HEK293 (cell line): Measurements from ENCODE around the gene BMX.

ENCODE experiments used
- BCL11A ChIP-seq: fragments of 450-650 bp; formaldehyde crosslinking; IDR thresholded peaks from 2 replicates; pipeline ENCODE4 v1.5.1; 2016; ENCODE audit warnings: low read depth, missing biosample characterization, missing genetic modification characterization
- KLF16 ChIP-seq: fragments of 450-650 bp; formaldehyde crosslinking; IDR thresholded peaks from 2 replicates; pipeline ENCODE4 v1.5.1; 2017; ENCODE audit warnings: missing biosample characterization, missing genetic modification characterization
- KLF17 ChIP-seq: fragments of 450-650 bp; formaldehyde crosslinking; IDR thresholded peaks from 2 replicates; pipeline ENCODE4 v1.5.1; 2016; ENCODE audit warnings: missing biosample characterization, missing genetic modification characterization
- KLF8 ChIP-seq: fragments of 450-650 bp; formaldehyde crosslinking; IDR thresholded peaks from 2 replicates; pipeline ENCODE4 v1.5.1; 2016; ENCODE audit warnings: missing biosample characterization, missing genetic modification characterization
- MEIS1 ChIP-seq: sonication (generic); formaldehyde crosslinking; IDR thresholded peaks from 2 replicates; pipeline ENCODE4 v1.8.1; 2022; ENCODE audit warnings: missing genetic modification reagents, mild to moderate bottlenecking, borderline replicate concordance
- MZF1 ChIP-seq: fragments of 450-650 bp; formaldehyde crosslinking; IDR thresholded peaks from 2 replicates; pipeline ENCODE4 v1.5.1; 2017; ENCODE audit warnings: missing biosample characterization, missing genetic modification characterization, borderline replicate concordance
- PRDM4 ChIP-seq: fragments of 450-650 bp; formaldehyde crosslinking; IDR thresholded peaks from 2 replicates; pipeline ENCODE4 v1.5.1; 2017; ENCODE audit warnings: missing biosample characterization, missing genetic modification characterization
- RBAK ChIP-seq: fragments of 450-650 bp; formaldehyde crosslinking; IDR thresholded peaks from 2 replicates; pipeline ENCODE4 v1.5.1; 2016; ENCODE audit warnings: missing biosample characterization, missing genetic modification characterization
- TRIM28 ChIP-seq: IDR thresholded peaks from 2 replicates; pipeline ENCODE4 v1.6.1; 2011; ENCODE audit warnings: low read length, control low read depth, borderline replicate concordance
- ZBTB11 ChIP-seq: fragments of 450-650 bp; formaldehyde crosslinking; conservative IDR thresholded peaks from 2 replicates; pipeline ENCODE4 v1.5.1; 2016; ENCODE audit warnings: low read depth, missing biosample characterization, missing genetic modification characterization
- ZBTB17 ChIP-seq: fragments of 450-650 bp; formaldehyde crosslinking; IDR thresholded peaks from 2 replicates; pipeline ENCODE4 v1.5.1; 2016; ENCODE audit warnings: missing biosample characterization, missing genetic modification characterization
- ZBTB26 ChIP-seq: fragments of 450-650 bp; formaldehyde crosslinking; optimal IDR thresholded peaks from 2 replicates; pipeline ENCODE3; 2016; ENCODE audit warnings: missing biosample characterization, mild to moderate bottlenecking, missing genetic modification characterization
- ZFP69B ChIP-seq: fragments of 450-650 bp; formaldehyde crosslinking; IDR thresholded peaks from 2 replicates; pipeline ENCODE4 v1.5.1; 2016; ENCODE audit warnings: missing biosample characterization, missing genetic modification characterization
- ZNF184 ChIP-seq: fragments of 450-650 bp; IDR thresholded peaks from 2 replicates; pipeline ENCODE4 v1.5.1; 2018; ENCODE audit warnings: missing biosample characterization, mild to moderate bottlenecking, missing genetic modification characterization
- ZNF223 ChIP-seq: fragments of 450-650 bp; formaldehyde crosslinking; IDR thresholded peaks from 2 replicates; pipeline ENCODE4 v1.5.1; 2016; ENCODE audit warnings: missing biosample characterization, missing genetic modification characterization
- ZNF341 ChIP-seq: fragments of 450-650 bp; formaldehyde crosslinking; IDR thresholded peaks from 2 replicates; pipeline ENCODE4; 2016; ENCODE audit warnings: low read depth, missing biosample characterization, missing genetic modification characterization
- ZNF513 ChIP-seq: fragments of 450-650 bp; IDR thresholded peaks from 2 replicates; pipeline ENCODE4 v1.5.1; 2018; ENCODE audit warnings: missing biosample characterization, missing genetic modification characterization
- ZNF639 ChIP-seq: fragments of 450-650 bp; formaldehyde crosslinking; IDR thresholded peaks from 2 replicates; pipeline ENCODE4 v1.5.1; 2016; ENCODE audit warnings: missing biosample characterization, missing genetic modification characterization
- ZNF658 ChIP-seq: fragments of 450-650 bp; formaldehyde crosslinking; IDR thresholded peaks from 2 replicates; pipeline ENCODE4; 2016; ENCODE audit warnings: missing biosample characterization, missing genetic modification characterization
- ZNF664 ChIP-seq: fragments of 450-650 bp; formaldehyde crosslinking; IDR thresholded peaks from 2 replicates; pipeline ENCODE4 v1.5.1; 2016; ENCODE audit warnings: missing biosample characterization, missing genetic modification characterization
- ZNF701 ChIP-seq: fragments of 450-650 bp; formaldehyde crosslinking; IDR thresholded peaks from 2 replicates; pipeline ENCODE4 v1.5.1; 2016; ENCODE audit warnings: missing biosample characterization, missing genetic modification characterization
- ZSCAN30 ChIP-seq: fragments of 450-650 bp; IDR thresholded peaks from 2 replicates; pipeline ENCODE4 v1.5.1; 2018; ENCODE audit warnings: missing biosample characterization, mild to moderate bottlenecking, missing genetic modification characterization, moderate library complexity

BMX gene

GRCh38 chrX:15493118-15493962 lies 7.3 kb upstream of the BMX start, which contains the start of gene PIR (continued):
- TF ChIP-seq PRDM4 (tag by site-specific recombination) (no peak), ZNF701 (tag by site-specific recombination) (no peak), MZF1 (tag by site-specific recombination) (no peak), ZNF513 (tag by site-specific recombination) (peak; percentile 48; the same call in 1 of the 2 replicates), ZFP69B (tag by site-specific recombination) (peak; percentile 86), KLF16 (tag by site-specific recombination) (0 out of 2 replicates have a peak, but pooled peaks have one; percentile 11), ZNF658 (no peak), ZSCAN30 (tag by site-specific recombination) (no peak), RBAK (tag by site-specific recombination) (no peak), ZNF223 (tag by site-specific recombination) (no peak), MEIS1 (no peak), ZNF664 (tag by site-specific recombination) (no peak), KLF17 (tag by site-specific recombination) (no peak), TRIM28 (0 out of 2 replicates have a peak, but pooled peaks have one; percentile 76), ZNF184 (tag by site-specific recombination) (no peak), ZBTB26 (tag by site-specific recombination) (peak; percentile 33), KLF8 (peak; percentile 52), ZNF341 (tag by site-specific recombination) (peak; percentile 89), BCL11A (no peak), ZNF639 (tag by site-specific recombination) (no peak), ZBTB11 (tag by site-specific recombination) (no peak; the same call in 1 of the 2 replicates), ZBTB17 (peak; percentile 88)
